Measurements from ENCODE around the gene SDHB. TPM values are rescaled to one million over a fixed set of nuclear protein-coding genes. Genes with fewer than 3 reads are reported as not detected.

The SDHB gene
- polyA plus RNA-seq, 1 donor (not counting 4 experiments of a cell fraction or from before 2014, with no cell fraction given): 228 TPM

DNA sequence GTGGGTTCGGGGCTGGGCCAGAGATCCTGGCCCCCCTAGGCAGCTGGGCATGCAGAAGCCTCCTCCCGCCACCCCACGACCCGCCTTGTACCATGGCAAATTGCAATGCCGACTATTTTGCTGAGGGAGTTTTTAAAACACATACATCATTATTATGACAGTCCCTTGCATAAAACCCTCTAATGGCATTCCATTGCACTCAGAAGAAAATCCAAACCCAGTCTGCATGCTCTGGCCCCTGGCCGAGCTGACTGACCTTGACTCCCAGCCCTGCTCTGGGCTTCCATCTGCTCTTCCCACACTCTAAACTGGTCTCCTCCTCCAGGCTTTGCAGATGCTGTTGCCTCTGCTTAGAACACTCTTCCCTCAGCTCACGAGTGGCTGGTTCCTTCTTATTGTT, 37.4 kb upstream of the SDHB start:
- no peak overlapping the region for H3K4me3 ChIP-seq (ENCODE audit: control insufficient read depth in 2 of 3, extremely low read depth in 1 of 3, insufficient read depth in 2 of 3, low read depth in 1 of 3, low read length in 3 of 3)
- TF ChIP-seq EZH2 (IDR thresholded peaks at IDR 0.05; ENCODE audit: low read length): no peak
- TF ChIP-seq, protein P1, sequence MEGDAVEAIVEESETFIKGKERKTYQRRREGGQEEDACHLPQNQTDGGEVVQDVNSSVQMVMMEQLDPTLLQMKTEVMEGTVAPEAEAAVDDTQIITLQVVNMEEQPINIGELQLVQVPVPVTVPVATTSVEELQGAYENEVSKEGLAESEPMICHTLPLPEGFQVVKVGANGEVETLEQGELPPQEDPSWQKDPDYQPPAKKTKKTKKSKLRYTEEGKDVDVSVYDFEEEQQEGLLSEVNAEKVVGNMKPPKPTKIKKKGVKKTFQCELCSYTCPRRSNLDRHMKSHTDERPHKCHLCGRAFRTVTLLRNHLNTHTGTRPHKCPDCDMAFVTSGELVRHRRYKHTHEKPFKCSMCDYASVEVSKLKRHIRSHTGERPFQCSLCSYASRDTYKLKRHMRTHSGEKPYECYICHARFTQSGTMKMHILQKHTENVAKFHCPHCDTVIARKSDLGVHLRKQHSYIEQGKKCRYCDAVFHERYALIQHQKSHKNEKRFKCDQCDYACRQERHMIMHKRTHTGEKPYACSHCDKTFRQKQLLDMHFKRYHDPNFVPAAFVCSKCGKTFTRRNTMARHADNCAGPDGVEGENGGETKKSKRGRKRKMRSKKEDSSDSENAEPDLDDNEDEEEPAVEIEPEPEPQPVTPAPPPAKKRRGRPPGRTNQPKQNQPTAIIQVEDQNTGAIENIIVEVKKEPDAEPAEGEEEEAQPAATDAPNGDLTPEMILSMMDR (optimal IDR thresholded peaks at IDR 0.05 in 1 of 3, IDR thresholded peaks at IDR 0.05 in 1 of 3, conservative IDR thresholded peaks at IDR 0.05 in 1 of 3; ENCODE audit: extremely low read depth in 1 of 3, insufficient read depth in 2 of 3, low read length in 3 of 3): no peak

DNA sequence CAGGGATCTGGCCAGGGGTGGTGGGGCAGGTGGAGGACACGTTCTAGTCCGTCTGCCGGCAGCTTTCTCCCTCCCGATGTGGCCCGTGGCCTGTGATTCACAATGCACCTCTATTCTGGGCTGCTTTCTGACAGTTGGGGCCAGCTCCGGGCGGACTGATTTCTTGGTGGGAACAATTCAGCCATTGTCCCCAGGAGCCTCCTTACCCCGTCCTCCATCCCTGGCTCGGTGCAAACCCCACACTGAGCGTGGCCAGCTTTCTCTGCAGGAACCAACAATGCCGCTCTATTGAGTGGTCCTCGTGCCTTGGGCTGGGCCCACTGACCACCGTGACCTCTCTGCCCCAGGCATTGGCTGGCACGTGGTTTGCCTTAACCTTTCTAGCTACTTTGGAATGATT, 35.7 kb upstream of the SDHB start:
- no peak overlapping the region for H2AFZ ChIP-seq (ENCODE audit: control insufficient read depth, low read length)
- H3K79me2 ChIP-seq (ENCODE audit: control insufficient read depth, insufficient read depth, low read length): no peaks in the 10 kb centered on the region
- dilution Hi-C loops (cut with MboI; ENCODE audit: extremely low pct_ligation_motif_present, low sequenced_read_pairs): no loop called here
- H4K20me1 ChIP-seq (ENCODE audit: control insufficient read depth, extremely low read depth, insufficient read depth, low read length): no peaks in the 10 kb centered on the region
- H3K36me3 ChIP-seq (ENCODE audit: control insufficient read depth in 2 of 2, extremely low read depth in 1 of 2, insufficient read depth in 2 of 2, low read length in 2 of 2): no peaks in the 10 kb centered on the region
- H3K4me1 ChIP-seq (ENCODE audit: control insufficient read depth, extremely low read depth, insufficient read depth, low read length): peaks cover 8% of the 10 kb centered on the region
- no peaks in the 10 kb centered on the region for H3K9me1 ChIP-seq (ENCODE audit: control insufficient read depth, extremely low read depth, insufficient read depth, low read length)
- DNase-seq (ENCODE audit: low read depth, low spot score) (no peak), FAIRE-seq (no peak)
- peaks cover 2% of the 10 kb centered on the region for H3K9me3 ChIP-seq (ENCODE audit: control insufficient read depth, low read depth, low read length)
- H3K27ac ChIP-seq (ENCODE audit: control insufficient read depth, insufficient read depth, low read length): no peak overlapping the region
- H3K4me2 ChIP-seq (ENCODE audit: control insufficient read depth, extremely low read depth, insufficient read depth, low read depth, low read length): no peak overlapping the region
- H3K9ac ChIP-seq (ENCODE audit: control insufficient read depth, extremely low read depth, insufficient read depth, low read length): no peak overlapping the region
- TF ChIP-seq, protein P1 (optimal IDR thresholded peaks at IDR 0.05 in 1 of 3, IDR thresholded peaks at IDR 0.05 in 1 of 3, conservative IDR thresholded peaks at IDR 0.05 in 1 of 3; ENCODE audit: extremely low read depth in 1 of 3, insufficient read depth in 2 of 3, low read length in 3 of 3): no peak
- TF ChIP-seq EZH2 (IDR thresholded peaks at IDR 0.05; ENCODE audit: low read length): no peak
- no peak overlapping the region for H3K4me3 ChIP-seq (ENCODE audit: control insufficient read depth in 2 of 3, extremely low read depth in 1 of 3, insufficient read depth in 2 of 3, low read depth in 1 of 3, low read length in 3 of 3)
- H3K27me3 ChIP-seq (ENCODE audit: control insufficient read depth, extremely low read depth, insufficient read depth, low read length): peaks cover 7% of the 10 kb centered on the region

More for the DNA sequence above, 37.4 kb upstream of the SDHB start:
- no peaks in the 10 kb centered on the region for H4K20me1 ChIP-seq (ENCODE audit: control insufficient read depth, extremely low read depth, insufficient read depth, low read length)
- peaks cover 3% of the 10 kb centered on the region for H3K27me3 ChIP-seq (ENCODE audit: control insufficient read depth, extremely low read depth, insufficient read depth, low read length)
- no peaks in the 10 kb centered on the region for H3K79me2 ChIP-seq (ENCODE audit: control insufficient read depth, insufficient read depth, low read length)
- peaks cover 2% of the 10 kb centered on the region for H3K9me3 ChIP-seq (ENCODE audit: control insufficient read depth, low read depth, low read length)
- H3K9me1 ChIP-seq (ENCODE audit: control insufficient read depth, extremely low read depth, insufficient read depth, low read length): no peaks in the 10 kb centered on the region
- DNase-seq (ENCODE audit: low read depth, low spot score) (no peak), FAIRE-seq (no peak)
- H3K9ac ChIP-seq (ENCODE audit: control insufficient read depth, extremely low read depth, insufficient read depth, low read length): no peak overlapping the region
- no peak overlapping the region for H2AFZ ChIP-seq (ENCODE audit: control insufficient read depth, low read length)
- peaks cover 11% of the 10 kb centered on the region for H3K4me1 ChIP-seq (ENCODE audit: control insufficient read depth, extremely low read depth, insufficient read depth, low read length)
- no peaks in the 10 kb centered on the region for H3K36me3 ChIP-seq (ENCODE audit: control insufficient read depth in 2 of 2, extremely low read depth in 1 of 2, insufficient read depth in 2 of 2, low read length in 2 of 2)
- dilution Hi-C loops (cut with MboI; ENCODE audit: extremely low pct_ligation_motif_present, low sequenced_read_pairs): no loop called here
- no peak overlapping the region for H3K27ac ChIP-seq (ENCODE audit: control insufficient read depth, insufficient read depth, low read length)
- no peak overlapping the region for H3K4me2 ChIP-seq (ENCODE audit: control insufficient read depth, extremely low read depth, insufficient read depth, low read depth, low read length)

Measured in keratinocyte (primary cell).